Spinal cord (tissue), 10 donors: ENCODE data around the gene EMC10. TPM values are rescaled to one million over a fixed set of nuclear protein-coding genes. Genes with fewer than 3 reads are reported as not detected.
"Not testable (repeated sequence)": the region's sequence is repeated elsewhere in the genome, so short reads cannot be mapped to it uniquely, and the experiment has no call there.

Experiments used
- DNase-seq, 6 donors: peaks; one replicate each; pipeline versions ENCODE4 v3.0.0 to v3.0.0-alpha.2; 2013 to 2015; ENCODE audit warnings: low spot score in 6 of 6, low read depth in 4 of 6
- H3K27ac ChIP-seq: one replicate; pipeline ENCODE4 v1.5.1; 2013; ENCODE audit warnings: low read depth, low read length, control low read depth
- H3K27me3 ChIP-seq: one replicate; pipeline ENCODE4 v1.6.1; 2013; ENCODE audit warnings: low read length; ENCODE audit not compliant: control insufficient read depth, insufficient read depth
- H3K36me3 ChIP-seq: one replicate; pipeline ENCODE4 v1.6.1; 2013; ENCODE audit warnings: low read length; ENCODE audit not compliant: control insufficient read depth, insufficient read depth
- H3K4me1 ChIP-seq: one replicate; pipeline ENCODE4 v1.6.1; 2013; ENCODE audit warnings: low read length; ENCODE audit not compliant: control insufficient read depth, insufficient read depth
- H3K4me3 ChIP-seq: one replicate; pipeline ENCODE4 v1.5.1; 2013; ENCODE audit warnings: low read depth, low read length, control low read depth
- H3K9me3 ChIP-seq: one replicate; pipeline ENCODE4 v1.6.1; 2013; ENCODE audit warnings: low read length; ENCODE audit not compliant: control insufficient read depth, insufficient read depth
- WGBS: methylation state at CpG from one replicate; pipeline ENCODE4 v1.1.5; 2013; ENCODE audit warnings: missing lambda C conversion rate; ENCODE audit not compliant: insufficient coverage; 5-methylcytosine and 5-hydroxymethylcytosine counted together
- polyA plus RNA-seq, 2 donors: library from polyadenylated mRNA; unstranded; fragments of 120-200 nt; gene quantifications; one replicate each; pipeline ENCODE4 v1.2.1, GENCODE V29; 2013; ENCODE audit not compliant: insufficient read length in 2 of 2
- total RNA-seq, 2 donors: library from RNA; depleted of rRNA in 1 of 2; stranded (reverse); fragments of 120-200 nt in 1 of 2; fragments of >200 nt in 1 of 2; gene quantifications; one replicate each; pipeline versions ENCODE4 v1.2.3 to v1.2.4, GENCODE V29; 2013 to 2014
- donor health status: healthy.

EMC10 gene
- total and polyA plus RNA-seq, 4 donors: 78.4 to 267 (median 220) TPM

DNA sequence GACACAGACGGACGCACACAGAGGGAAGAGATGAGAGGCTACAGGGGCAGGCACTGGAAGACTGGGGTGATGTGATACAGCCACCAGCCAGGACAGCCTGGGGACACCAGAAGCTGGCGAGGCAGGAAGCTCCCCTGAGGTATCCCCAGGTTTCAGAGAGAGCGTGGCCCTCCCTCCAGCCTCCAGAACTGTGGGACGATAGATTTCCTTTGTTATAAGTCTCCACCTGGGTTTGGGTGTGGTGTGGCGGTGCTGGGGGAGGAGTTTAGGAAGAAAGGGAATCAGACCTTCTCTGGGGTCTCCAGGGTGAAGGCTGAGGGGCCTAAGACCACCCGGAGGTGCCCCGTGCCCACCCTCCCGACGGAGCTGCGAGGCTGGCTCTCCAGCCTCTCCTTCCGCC is 40.1 kb downstream of the EMC10 start:
- no peak for DNase-seq
- H3K27me3 ChIP-seq: no peaks in the 10 kb centered on the region
- WGBS: 85% methylated on average over 3 of the region's 12 CpGs
- peaks cover 59% of the 10 kb centered on the region for H3K36me3 ChIP-seq
- H3K4me3 ChIP-seq: no peak overlapping the region
- H3K4me1 ChIP-seq: peaks cover 45% of the 10 kb centered on the region
- no peaks in the 10 kb centered on the region for H3K9me3 ChIP-seq
- no peak overlapping the region for H3K27ac ChIP-seq

- 76% methylated on average over 31 of the region's 53 CpGs for WGBS
- Histone ChIP-seq H3K27ac (no peak overlapping the region), H3K36me3 (peaks cover 58% of the 10 kb centered on the region), H3K27me3 (no peaks in the 10 kb centered on the region), H3K9me3 (no peaks in the 10 kb centered on the region), H3K4me3 (no peak overlapping the region), H3K4me1 (peaks cover 38% of the 10 kb centered on the region)
- no peak for DNase-seq
Measured at GRCh38 chr19:50516964-50517703, 40.8 kb downstream of the EMC10 start.

GRCh38 chr19:50517704-50518075 is 41.4 kb downstream of the EMC10 start:
- DNase-seq: no peak
- Histone ChIP-seq H3K27me3 (no peaks in the 10 kb centered on the region), H3K27ac (no peak overlapping the region), H3K4me3 (no peak overlapping the region), H3K9me3 (no peaks in the 10 kb centered on the region), H3K4me1 (peaks cover 33% of the 10 kb centered on the region), H3K36me3 (peaks cover 53% of the 10 kb centered on the region)
- WGBS: 98% methylated on average over 33 of the region's 37 CpGs

DNA sequence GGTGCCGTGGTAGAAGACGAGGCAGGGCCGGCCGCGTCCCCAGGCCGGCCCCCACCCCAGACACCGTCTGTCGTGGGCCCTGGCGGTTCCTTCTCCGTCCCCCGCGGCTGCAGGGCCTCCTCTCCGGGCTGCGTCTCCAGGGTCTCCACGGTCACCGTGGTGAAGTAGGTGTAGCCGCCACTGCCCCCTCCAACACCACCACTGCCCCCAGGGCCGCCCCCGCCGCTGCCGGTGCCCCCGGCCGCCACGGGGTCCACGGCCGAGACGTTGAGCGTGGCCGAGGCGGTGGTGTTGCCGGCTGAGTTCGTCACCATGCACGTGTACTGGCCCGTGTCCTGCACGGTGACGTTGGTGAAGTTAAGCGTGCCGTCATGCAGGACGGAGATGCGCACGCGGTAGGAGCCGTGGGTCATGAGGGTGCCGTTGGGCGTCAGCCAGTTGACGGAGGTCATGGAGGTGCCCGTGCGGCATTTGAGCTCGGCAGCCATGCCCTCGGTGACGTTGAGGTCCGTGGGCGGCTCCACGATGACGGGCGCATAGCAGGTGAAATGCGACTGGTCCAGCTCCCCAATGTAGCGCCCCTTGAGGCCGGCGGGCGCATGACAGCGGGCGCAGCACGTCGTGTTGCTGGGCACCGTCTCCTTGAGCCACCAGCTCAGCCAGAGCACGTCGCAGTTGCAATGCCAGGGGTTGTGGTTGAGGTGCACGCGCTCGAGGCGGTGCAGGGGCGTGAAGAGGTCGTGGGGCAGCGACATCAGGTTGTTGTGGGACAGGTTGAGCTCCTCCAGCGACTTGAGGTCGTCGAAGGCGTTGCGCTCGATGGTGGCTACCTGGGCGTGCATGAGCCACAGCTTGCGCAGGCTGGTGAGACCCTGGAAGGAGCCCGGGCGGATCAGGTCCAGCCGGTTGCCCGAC is 42.0 kb downstream of the EMC10 start:
- Histone ChIP-seq H3K36me3 (peaks cover 57% of the 10 kb centered on the region), H3K4me1 (peaks cover 26% of the 10 kb centered on the region), H3K27me3 (no peaks in the 10 kb centered on the region), H3K4me3 (no peak overlapping the region), H3K27ac (no peak overlapping the region), H3K9me3 (no peaks in the 10 kb centered on the region)
- 97% methylated on average over 69 of the region's 87 CpGs for WGBS
- no peak for DNase-seq

DNA sequence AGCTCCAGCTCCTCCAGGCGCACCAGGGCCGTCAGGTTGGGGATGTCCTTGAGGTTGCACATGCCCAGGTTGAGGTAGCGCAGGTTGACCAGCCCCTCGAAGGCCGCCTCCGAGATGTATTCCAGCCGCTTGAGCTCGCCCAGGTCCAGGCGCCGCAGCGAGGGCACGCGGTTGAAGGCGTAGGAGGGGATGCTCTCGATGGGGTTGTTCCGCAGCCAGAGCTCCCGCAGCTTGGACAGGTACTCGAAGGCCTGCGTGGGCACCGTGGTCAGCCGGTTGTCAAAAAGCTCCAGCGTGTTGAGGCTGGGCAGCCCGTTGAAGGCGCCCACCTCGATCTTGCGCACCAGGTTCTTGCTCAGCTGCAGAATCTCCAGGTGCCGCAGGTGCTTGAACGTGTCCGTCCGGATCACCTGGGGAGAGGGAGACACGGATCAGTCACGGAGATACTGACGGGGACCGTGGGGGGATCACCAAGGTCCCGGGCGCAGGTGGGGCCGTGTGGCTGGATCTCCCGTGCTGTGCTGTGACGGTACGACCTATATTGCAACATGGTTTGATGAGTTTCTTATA is 42.8 kb downstream of the EMC10 start:
- peaks cover 59% of the 10 kb centered on the region for H3K36me3 ChIP-seq
- no peaks in the 10 kb centered on the region for H3K9me3 ChIP-seq
- H3K27me3 ChIP-seq: no peaks in the 10 kb centered on the region
- H3K4me3 ChIP-seq: no peak overlapping the region
- H3K27ac ChIP-seq: no peak overlapping the region
- H3K4me1 ChIP-seq: peaks cover 19% of the 10 kb centered on the region
- no peak for DNase-seq
- 98% methylated on average over 38 of the region's 40 CpGs for WGBS

DNA sequence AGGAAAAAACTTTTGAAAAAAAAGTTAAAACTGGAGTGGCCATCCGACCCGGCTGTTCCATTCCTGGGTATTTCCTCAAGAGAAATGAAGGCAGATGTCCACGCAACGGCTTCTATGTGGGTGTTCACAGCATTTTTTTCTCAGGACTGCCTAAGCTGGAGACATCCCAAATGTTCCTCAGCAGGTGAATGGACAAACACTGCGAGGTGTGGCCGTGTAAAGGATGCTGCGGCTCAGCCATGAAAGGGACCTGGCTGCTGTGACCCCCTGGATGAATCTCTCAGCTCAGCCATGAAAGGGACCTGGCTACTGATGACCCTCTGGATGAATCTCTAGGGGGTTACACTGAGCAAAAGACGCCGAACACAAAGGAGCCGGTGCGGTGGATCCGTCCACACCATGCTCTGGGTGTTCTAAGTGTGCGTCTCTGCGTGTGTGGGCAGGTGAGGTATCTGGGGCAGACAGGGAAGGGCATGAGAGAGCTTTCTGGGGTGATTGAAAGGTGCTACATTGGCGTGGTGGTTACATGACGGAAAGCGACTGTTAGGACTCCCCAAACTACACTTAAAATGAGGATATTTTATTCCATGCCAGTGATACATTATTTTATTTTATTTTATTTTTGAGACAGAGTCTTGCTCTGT is 44.6 kb downstream of the EMC10 start:
- WGBS: 89% methylated on average over 14 of the region's 17 CpGs
- H3K27me3 ChIP-seq: no peaks in the 10 kb centered on the region
- no peak for DNase-seq
- no peaks in the 10 kb centered on the region for H3K9me3 ChIP-seq
- no peak overlapping the region for H3K4me3 ChIP-seq
- H3K4me1 ChIP-seq: peaks cover under 1% of the 10 kb centered on the region
- no peak overlapping the region for H3K27ac ChIP-seq
- H3K36me3 ChIP-seq: peaks cover 64% of the 10 kb centered on the region

DNA sequence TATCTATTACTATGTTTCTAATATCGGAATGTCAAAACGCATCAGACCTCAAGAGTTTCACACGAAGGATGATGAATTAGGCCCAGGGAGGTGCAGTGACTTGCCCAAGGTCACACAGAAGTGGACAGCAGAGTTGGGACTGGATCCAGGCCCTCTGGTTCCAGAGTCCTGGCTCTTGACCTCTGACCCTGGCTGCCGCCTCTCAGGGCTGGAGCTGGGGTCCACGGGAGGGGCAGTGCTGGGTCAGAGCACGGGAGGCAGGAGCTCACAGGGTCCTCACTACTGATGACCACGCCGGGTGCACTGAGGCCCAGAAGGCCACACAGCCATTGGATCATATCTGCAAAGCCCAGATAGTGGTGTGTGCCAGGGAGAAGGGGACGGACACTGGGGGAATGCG is 46.6 kb downstream of the EMC10 start:
- Histone ChIP-seq H3K36me3 (peaks cover 53% of the 10 kb centered on the region), H3K27me3 (no peaks in the 10 kb centered on the region), H3K4me1 (peaks cover 4% of the 10 kb centered on the region), H3K27ac (no peak overlapping the region), H3K4me3 (no peak overlapping the region), H3K9me3 (no peaks in the 10 kb centered on the region)
- no peak for DNase-seq
- WGBS: 93% methylated on average over 10 of the region's 10 CpGs

DNA sequence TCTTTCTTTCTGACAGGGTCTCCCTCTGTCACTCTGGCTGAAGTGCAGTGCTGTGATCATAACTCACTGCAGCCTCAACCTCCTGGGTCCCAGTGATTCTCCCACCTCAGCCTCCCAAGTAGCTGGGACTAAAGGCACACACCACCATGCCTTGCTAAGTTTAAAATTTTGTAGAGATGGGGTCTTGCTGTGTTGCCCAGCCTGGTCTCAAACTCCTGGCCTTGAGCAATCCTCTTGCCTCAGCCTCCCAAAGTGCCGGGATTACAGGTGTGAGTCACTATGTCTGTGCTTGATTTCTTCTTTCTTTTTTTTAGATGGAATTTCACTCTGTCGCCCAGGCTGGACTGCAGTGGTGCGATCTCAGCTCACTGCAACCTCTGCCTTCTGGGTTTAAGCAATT is 51.7 kb downstream of the EMC10 start:
- H3K4me3 ChIP-seq, H3K9me3 ChIP-seq, H3K27ac ChIP-seq, DNase-seq, H3K27me3 ChIP-seq: not testable (repeated sequence)
- 100% methylated on average over 2 of the region's 3 CpGs for WGBS
- Histone ChIP-seq H3K36me3 (peaks cover 65% of the 10 kb centered on the region), H3K4me1 (peaks cover 15% of the 10 kb centered on the region)

DNA sequence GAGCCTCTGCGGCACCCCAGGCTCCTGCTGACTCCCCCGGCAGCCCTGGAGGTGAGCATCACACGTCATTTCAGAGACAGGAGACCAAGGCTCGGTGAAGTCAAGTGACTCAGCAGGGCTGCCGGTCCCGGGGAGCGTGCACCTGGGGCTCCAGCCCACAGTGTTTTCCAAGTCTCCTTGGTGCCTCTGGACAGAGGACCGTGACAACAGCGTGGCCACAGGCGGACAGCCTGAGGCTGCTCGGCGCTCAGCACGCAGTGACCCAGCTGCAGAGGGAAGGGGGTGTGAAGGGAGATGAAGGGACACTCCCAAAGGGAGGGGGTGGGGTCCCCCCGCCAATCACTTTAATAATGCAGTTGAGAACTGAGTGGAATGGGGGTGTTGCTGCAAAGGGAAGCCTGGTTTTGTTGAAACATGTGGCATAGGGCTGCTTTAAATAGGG is 54.9 kb downstream of the EMC10 start:
- Histone ChIP-seq H3K9me3 (no peaks in the 10 kb centered on the region), H3K4me1 (peaks cover 13% of the 10 kb centered on the region), H3K27ac (no peak overlapping the region), H3K4me3 (no peak overlapping the region), H3K27me3 (no peaks in the 10 kb centered on the region), H3K36me3 (peaks cover 55% of the 10 kb centered on the region)
- no peak for DNase-seq
- WGBS: 56% methylated on average over 11 of the region's 14 CpGs
